GM19397 (cell line): Measurements from ENCODE around the gene NFKB1.
"Not testable (repeated sequence)": the region's sequence is repeated elsewhere in the genome, so short reads cannot be mapped to it uniquely, and the experiment has no call there.

ENCODE experiments used
- ATAC-seq: cut with Tn5 transposase; IDR thresholded peaks from one replicate; pipeline ENCODE4 v1.9.1; 2021; ENCODE audit warnings: mild to moderate bottlenecking, moderate library complexity; ENCODE audit not compliant: unreplicated experiment

The NFKB1 gene

GRCh38 chr4:102560571-102561341, 59.6 kb downstream of the NFKB1 start:
- no peak for ATAC-seq

DNA sequence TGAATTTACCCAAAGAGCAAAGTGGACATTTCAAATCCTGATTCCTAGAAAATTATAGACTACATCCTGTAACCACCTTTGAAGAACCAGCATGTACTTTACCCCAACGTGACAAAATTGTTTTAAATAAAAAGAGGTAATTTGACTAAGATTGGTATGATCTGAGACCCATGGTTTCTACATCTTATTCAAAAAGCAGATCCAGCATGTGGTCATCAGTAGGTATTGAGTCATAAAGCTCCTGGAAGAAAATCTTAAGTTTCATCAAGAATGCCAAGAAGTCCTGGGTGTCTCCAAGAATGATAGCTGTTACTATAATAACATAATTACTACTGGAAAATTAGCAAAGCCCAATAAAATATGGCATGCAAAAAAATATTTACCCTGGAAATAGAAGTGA, 61.8 kb downstream of the NFKB1 start:
- ATAC-seq, result no peak

DNA sequence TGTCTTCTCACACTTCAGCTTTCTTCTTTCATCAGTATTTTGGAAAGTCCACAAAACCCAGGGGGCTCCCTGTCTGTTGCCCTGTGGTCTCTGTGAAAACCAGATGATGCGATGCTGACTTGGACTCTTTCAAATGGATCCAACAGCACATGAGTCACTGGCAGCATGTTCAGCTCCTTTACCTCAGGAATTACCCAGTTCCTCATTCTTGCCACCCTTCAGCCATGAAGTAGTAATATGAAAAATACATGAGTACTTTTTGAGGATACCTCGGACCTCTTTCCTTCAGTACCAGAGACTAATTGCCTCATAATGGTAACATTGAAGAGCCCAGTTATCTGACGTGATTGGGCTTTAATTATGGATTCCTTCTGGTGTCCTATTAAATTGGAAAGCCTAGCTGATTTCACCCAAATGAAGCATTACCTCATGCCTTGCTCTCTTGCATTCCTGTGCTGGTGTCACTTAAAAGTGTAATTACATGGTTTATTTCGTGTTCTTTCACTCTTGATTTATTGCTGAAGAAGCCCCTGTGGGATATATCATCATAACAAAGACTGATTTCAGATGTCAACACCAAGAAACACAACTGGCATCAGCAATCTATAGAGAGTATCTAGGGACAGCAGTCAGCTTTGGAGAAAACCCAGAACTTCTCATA, 63.4 kb downstream of the NFKB1 start:
- peak; percentile 81 for ATAC-seq

DNA sequence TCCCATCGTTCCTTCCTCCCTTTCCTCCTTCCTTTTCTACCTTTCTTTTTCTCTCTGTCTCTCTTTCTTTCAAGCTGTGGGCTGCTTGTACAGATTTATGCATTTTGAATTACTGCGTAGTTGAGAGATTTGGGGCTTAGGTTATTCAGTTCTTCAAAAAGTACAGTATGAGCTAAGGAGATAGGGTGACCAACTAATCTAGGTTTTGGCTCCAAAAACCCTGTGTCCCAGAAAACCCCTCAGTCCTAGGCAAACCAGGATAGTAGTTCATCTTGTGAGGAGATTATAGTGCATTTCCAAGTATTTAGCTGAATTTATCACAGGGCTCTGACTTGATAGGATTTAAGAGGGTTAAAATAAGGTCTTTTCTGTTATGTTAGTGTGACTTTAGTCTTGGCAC, 64.5 kb downstream of the NFKB1 start:
- no peak for ATAC-seq

DNA sequence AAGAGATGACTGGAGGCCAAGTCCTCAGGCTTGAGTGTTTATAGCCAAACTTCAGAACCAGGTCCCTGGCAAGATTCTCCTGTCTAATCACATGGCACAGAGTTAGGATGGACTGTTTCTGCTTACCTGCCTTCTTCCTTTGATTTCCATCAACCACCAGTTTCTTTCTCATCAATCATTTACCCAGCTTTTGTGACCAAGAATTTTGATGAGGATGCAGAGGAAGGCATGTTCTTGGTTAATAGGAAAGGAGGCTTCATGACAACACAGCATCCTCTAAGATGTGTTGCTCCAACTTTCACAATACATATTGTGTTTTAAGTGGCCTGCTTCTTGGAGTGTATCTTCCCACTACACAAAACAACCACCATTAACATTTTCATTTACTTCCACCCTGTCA, 65.3 kb downstream of the NFKB1 start:
- ATAC-seq, result no peak

DNA sequence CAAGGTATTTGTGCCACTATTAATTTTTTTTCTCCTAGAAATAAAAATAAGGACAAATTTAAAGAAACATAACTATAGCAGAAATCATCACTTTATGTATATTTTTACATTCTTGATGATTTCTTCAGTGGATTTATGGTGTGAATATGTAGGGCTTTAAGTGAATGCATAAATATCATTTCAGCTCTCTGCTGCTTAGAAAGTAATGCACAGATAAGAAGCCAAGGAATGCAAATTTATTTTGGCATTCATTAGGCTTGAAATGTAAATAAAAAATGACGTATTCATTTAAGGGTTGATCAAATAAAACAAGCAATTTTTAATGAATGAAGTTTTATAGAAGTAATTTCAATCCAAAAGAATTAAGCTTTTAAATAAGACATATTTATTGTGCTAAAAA, 66.3 kb downstream of the NFKB1 start:
- no peak for ATAC-seq

DNA sequence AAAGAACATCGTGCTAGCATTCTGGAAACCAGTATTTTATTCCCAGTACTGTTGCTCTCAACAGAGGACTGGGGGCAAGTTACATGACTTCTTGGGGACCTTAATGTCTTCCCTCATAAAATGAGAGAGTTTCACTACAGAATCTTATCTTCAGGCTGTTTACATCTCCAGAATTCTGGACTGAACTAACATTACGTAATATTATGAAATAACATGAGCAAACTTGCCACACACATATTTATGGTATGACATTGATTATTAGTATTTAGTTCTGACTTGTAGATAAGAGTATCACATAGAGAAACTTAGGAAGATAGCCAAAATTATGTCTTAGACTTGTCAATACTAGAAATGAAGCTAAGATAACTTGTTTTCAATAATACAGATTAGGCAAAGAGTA, 68.0 kb downstream of the NFKB1 start:
- ATAC-seq, result no peak

DNA sequence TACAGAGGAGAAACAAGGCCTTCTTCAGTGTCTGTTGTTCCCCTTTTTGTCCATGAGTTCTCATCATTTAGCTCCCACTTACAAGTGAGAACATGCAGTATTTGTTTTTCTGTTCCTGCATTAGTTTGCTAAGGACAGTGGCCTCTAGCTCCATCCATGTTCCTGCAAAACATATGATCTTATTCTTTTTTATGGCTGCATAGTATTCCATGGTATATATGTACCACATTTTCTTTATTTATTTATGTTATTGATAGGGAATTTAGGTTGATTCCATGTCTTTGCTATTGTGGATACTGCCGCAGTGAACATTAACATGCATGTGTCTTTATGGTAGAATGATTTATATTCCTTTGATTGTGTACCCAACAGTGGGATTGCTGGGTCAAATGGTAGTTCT, 69.1 kb downstream of the NFKB1 start:
- ATAC-seq, result not testable (repeated sequence)

- ATAC-seq, result no peak
These were observed 71.3 kb downstream of the NFKB1 start for GRCh38 chr4:102572452-102572851.

GRCh38 chr4:102574317-102574716, 73.2 kb downstream of the NFKB1 start:
- ATAC-seq, result no peak

GRCh38 chr4:102575369-102576129, 74.4 kb downstream of the NFKB1 start:
- no peak for ATAC-seq

DNA sequence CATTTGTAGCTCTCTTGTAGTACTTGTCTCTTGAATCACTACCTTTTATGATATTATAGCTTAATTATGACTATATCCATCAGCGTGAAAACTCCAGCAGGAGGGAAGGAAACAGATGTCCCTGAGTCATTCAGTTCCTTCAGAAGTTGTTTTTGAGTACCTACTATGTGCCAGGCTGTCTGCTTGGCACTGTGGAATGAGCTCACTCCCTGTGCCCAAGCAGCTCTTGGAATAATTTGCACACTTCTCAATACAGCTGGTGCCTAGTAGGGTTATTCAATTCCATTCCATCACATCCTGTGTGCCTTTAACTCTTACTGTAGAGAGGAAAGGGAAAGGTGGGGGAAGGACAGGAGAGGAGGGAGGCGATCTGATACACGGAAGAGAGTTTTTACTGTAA, 77.1 kb downstream of the NFKB1 start:
- no peak for ATAC-seq

DNA sequence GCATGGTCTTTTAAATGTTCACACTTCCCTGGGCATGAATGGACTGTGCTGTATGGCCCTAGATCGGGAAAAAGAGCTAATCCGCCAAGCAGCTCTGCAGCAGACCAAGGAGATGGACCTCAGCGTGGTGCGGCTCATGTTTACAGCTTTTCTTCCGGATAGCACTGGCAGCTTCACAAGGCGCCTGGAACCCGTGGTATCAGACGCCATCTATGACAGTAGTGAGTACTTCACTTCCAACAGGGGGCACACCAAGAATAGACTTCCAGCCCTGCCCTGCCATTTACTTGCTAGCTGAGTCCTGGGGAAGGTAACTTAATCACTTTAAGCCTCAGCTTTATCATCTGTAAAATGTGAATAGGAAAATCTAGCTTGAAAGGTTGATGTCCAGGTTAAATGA, 77.7 kb downstream of the NFKB1 start:
- ATAC-seq, result no peak

GRCh38 chr4:102579794-102580462, 78.8 kb downstream of the NFKB1 start:
- ATAC-seq, result no peak

DNA sequence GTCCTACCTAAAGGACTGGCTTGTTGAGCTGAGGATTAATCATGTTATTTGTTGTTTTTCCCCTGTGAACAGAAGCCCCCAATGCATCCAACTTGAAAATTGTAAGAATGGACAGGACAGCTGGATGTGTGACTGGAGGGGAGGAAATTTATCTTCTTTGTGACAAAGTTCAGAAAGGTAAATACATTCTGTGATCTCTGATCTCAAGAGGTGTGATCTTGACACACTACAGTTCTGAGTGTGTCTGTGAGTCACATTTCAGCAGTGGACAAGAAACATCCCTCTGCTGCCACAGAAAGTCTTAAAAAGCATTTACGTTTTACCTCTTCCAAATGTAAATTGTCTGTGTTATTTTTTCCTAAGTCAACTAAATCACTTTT, 79.3 kb downstream of the NFKB1 start:
- ATAC-seq, result no peak

GRCh38 chr4:102584091-102584490, 82.9 kb downstream of the NFKB1 start:
- no peak for ATAC-seq

DNA sequence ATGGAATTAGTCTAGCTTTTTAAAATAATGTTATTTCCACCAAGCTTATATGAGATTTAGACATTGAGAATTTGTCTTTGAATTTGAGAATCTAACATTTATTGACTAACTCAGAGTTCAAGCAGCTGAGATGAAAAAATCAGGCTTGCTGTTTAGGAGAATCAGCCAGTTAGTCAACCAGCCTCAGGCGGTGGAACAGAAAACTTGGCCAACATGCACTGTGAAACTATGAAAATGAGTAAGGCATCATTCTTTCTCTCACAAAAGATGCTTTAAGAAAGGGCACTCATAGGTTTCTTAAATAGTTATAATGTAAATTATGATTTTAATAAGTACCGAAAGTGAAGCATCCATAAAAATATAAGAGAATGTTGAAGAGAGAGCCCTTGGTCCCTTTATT, 84.2 kb downstream of the NFKB1 start:
- no peak for ATAC-seq

GRCh38 chr4:102586002-102586643, 85.0 kb downstream of the NFKB1 start:
- no peak for ATAC-seq

- no peak for ATAC-seq
These were observed 85.5 kb downstream of the NFKB1 start for GRCh38 chr4:102586644-102587021.

GRCh38 chr4:102589743-102590142, 88.6 kb downstream of the NFKB1 start:
- no peak for ATAC-seq

DNA sequence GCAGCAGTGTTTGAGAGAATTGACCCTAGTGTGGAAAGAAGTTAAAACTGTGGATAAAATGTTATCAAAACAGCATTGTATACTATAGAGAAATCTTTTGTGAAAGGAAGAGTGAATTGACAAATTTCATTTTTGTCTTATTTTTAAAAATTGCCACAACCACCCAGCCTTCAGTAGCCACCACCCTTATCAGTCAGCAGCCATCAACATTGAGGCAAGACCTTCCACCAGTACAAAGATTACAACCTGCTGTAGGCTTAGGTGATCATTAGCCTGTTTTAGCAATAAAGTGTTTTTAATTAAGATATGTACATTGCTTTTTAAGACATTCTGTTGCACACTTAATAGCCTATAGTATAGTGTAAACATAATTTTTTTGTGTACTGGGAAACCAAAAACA, 91.1 kb downstream of the NFKB1 start:
- no peak for ATAC-seq
